ENCODE data around the gene USP37.

USP37 gene

GRCh38 chr2:218607436-218608115, 39.4 kb upstream of the USP37 start, which contains the start of gene PLCD4:
PLCD4 (plus strand) TSS chr2:218607899; CDS start chr2:218615740, 7,841 bp downstream.
- ATAC-seq = peak; percentile 90
- TF ChIP-seq ISL1 (CRISPR knock-in tag; IDR thresholded peaks at IDR 0.05) (no peak), ZNF70 (CRISPR knock-in tag; IDR thresholded peaks at IDR 0.05) (no peak), ZNF565 (CRISPR knock-in tag; conservative IDR thresholded peaks at IDR 0.05; ENCODE audit: low read depth) (no peak), TCF4 (CRISPR knock-in tag; IDR thresholded peaks at IDR 0.05; ENCODE audit: borderline replicate concordance) (peak; percentile 67; the same call in 1 of the 2 replicates)

GRCh38 chr2:218605432-218605831, 37.3 kb upstream of the USP37 start:
- peak; percentile 42 for ATAC-seq
- TF ChIP-seq TOX (CRISPR knock-in tag; IDR thresholded peaks at IDR 0.05; ENCODE audit: borderline replicate concordance) (no peak), RARB (CRISPR knock-in tag; IDR thresholded peaks at IDR 0.05) (0 out of 2 replicates have a peak, but pooled peaks have one; percentile 26)

DNA sequence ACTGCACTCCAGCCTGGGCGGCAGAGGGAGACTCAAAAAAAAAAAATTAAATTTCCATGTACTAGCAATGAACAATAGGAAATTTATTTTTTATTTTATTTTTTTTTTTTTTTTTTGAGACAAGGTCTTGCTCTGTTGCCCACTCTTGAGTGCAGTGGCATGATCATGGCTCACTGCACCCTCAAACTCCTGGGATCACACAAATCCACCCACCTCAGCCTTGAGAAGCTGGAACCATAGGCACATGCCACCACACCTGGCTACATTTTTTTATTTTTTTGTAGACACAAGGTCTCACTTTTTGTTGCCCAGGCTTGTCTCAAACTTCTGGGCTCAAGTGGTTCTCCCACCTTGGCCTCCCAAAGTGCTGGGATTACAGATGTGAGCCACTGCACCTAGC, 17.4 kb upstream of the USP37 start:
- no peak for TF ChIP-seq ISL1 (CRISPR knock-in tag; IDR thresholded peaks at IDR 0.05)
- TF ChIP-seq BACH2 (CRISPR knock-in tag; IDR thresholded peaks at IDR 0.05; ENCODE audit: borderline replicate concordance) = no peak
- no peak for TF ChIP-seq ZFP30 (CRISPR knock-in tag; IDR thresholded peaks at IDR 0.05)
- TF ChIP-seq, protein P1, sequence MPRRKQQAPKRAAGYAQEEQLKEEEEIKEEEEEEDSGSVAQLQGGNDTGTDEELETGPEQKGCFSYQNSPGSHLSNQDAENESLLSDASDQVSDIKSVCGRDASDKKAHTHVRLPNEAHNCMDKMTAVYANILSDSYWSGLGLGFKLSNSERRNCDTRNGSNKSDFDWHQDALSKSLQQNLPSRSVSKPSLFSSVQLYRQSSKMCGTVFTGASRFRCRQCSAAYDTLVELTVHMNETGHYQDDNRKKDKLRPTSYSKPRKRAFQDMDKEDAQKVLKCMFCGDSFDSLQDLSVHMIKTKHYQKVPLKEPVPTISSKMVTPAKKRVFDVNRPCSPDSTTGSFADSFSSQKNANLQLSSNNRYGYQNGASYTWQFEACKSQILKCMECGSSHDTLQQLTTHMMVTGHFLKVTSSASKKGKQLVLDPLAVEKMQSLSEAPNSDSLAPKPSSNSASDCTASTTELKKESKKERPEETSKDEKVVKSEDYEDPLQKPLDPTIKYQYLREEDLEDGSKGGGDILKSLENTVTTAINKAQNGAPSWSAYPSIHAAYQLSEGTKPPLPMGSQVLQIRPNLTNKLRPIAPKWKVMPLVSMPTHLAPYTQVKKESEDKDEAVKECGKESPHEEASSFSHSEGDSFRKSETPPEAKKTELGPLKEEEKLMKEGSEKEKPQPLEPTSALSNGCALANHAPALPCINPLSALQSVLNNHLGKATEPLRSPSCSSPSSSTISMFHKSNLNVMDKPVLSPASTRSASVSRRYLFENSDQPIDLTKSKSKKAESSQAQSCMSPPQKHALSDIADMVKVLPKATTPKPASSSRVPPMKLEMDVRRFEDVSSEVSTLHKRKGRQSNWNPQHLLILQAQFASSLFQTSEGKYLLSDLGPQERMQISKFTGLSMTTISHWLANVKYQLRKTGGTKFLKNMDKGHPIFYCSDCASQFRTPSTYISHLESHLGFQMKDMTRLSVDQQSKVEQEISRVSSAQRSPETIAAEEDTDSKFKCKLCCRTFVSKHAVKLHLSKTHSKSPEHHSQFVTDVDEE (CRISPR knock-in tag; IDR thresholded peaks at IDR 0.05) = no peak
- TF ChIP-seq OSR1 (CRISPR knock-in tag; IDR thresholded peaks at IDR 0.05) = no peak
- no peak for TF ChIP-seq CREB5 (CRISPR knock-in tag; IDR thresholded peaks at IDR 0.05; ENCODE audit: low read depth)
- no peak for TF ChIP-seq ZFP3 (CRISPR knock-in tag; IDR thresholded peaks at IDR 0.05)
- no peak for TF ChIP-seq SNAI2 (CRISPR knock-in tag; IDR thresholded peaks at IDR 0.05)
- TF ChIP-seq RARB (CRISPR knock-in tag; IDR thresholded peaks at IDR 0.05) = no peak
- ATAC-seq = no peak

DNA sequence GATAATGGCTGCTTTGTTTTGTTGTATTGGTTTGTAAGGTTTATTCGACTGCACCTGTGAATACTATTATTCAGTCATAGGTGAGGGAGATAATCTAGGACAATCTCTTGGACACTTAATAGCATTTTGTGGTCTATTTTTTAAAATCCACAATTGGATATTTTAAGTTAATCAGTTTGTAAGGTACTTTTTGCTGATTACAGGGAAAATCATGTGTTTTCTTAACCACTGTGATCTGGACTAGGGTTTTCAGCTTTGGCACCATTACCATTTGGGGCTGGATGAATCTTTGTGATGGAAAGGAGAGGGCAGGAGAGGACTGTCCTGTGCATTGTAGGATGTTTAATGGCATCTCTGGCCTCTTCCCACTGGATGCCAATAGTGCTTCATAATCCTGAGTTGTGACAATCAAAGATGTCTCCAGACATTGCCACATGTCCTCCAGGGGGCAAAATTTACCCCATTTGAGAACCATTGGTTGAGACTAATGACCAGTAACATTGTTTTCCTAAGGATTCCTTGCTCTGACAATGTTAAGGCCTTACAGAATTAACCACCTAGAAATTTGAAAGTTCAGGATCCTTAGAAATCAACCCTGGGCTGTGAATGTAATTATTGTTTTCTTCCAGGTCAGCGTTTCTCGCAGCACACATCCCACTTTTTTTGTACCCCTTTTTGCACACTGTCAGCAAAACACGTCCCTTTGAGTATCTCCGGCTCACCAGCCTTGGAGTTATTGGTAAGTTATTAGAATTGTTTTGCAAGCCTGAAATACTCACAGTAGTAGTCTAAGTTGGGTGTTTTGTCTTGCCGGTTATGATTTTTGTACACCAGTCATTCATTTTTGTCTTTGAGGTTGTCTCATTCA, 16.1 kb upstream of the USP37 start:
- TF ChIP-seq CSDC2 (CRISPR knock-in tag; IDR thresholded peaks at IDR 0.05) (no peak), ZNF565 (CRISPR knock-in tag; conservative IDR thresholded peaks at IDR 0.05; ENCODE audit: low read depth) (no peak), ISL1 (CRISPR knock-in tag; IDR thresholded peaks at IDR 0.05) (no peak), PPARA (CRISPR knock-in tag; IDR thresholded peaks at IDR 0.05; ENCODE audit: borderline replicate concordance) (no peak), BACH2 (CRISPR knock-in tag; IDR thresholded peaks at IDR 0.05; ENCODE audit: borderline replicate concordance) (no peak), ZNF8 (CRISPR knock-in tag; IDR thresholded peaks at IDR 0.05) (no peak), GLIS3 (CRISPR knock-in tag; IDR thresholded peaks at IDR 0.05) (no peak), RARB (CRISPR knock-in tag; IDR thresholded peaks at IDR 0.05) (no peak), TCF4 (CRISPR knock-in tag; IDR thresholded peaks at IDR 0.05; ENCODE audit: borderline replicate concordance) (no peak)
- ATAC-seq = peak; percentile 55; the same call in 2 of the 3 replicates

GRCh38 chr2:218582076-218582475, 13.9 kb upstream of the USP37 start:
- ATAC-seq = peak; percentile 83
- TF ChIP-seq ZNF8 (CRISPR knock-in tag; IDR thresholded peaks at IDR 0.05) = no peak
- TF ChIP-seq ZNF70 (CRISPR knock-in tag; IDR thresholded peaks at IDR 0.05) = no peak
- TF ChIP-seq ISL1 (CRISPR knock-in tag; IDR thresholded peaks at IDR 0.05) = no peak
- no peak for TF ChIP-seq TCF4 (CRISPR knock-in tag; IDR thresholded peaks at IDR 0.05; ENCODE audit: borderline replicate concordance)
- TF ChIP-seq OSR1 (CRISPR knock-in tag; IDR thresholded peaks at IDR 0.05) = no peak
- no peak for TF ChIP-seq BACH2 (CRISPR knock-in tag; IDR thresholded peaks at IDR 0.05; ENCODE audit: borderline replicate concordance)
- no peak for TF ChIP-seq ESRRG (CRISPR knock-in tag; IDR thresholded peaks at IDR 0.05)

DNA sequence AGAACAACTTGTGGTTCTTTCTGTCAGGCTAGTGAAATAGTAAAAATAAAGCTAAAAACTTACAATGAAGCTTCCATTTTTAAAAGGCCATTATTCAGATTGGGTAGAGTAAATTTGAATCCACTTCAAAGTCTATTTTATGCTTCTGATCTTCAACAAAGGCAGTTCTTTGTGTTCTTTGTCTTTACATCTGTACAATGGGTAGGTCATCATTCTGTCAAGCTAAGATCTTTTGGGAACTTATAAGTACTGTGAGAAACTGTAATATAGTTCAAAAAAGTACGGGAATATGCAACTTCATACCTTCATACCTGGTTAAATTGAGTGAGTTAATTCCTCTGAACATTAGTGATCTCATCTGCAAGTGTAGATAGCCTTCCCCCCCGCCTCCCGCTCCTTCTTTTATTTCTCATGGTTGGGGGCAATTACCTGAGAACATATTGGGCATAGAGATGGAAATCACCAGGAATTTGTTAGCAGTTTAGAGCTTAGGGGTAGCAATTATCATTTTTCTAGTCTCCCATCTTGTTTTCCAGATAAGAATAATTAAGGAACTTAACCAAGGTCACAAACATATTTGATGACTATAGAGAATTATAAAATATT, 10.2 kb upstream of the USP37 start:
- ATAC-seq = no peak
- TF ChIP-seq ISL1 (CRISPR knock-in tag; IDR thresholded peaks at IDR 0.05) (no peak), PPARA (CRISPR knock-in tag; IDR thresholded peaks at IDR 0.05; ENCODE audit: borderline replicate concordance) (no peak), ZC3H10 (CRISPR knock-in tag; IDR thresholded peaks at IDR 0.05) (no peak), TOX (CRISPR knock-in tag; IDR thresholded peaks at IDR 0.05; ENCODE audit: borderline replicate concordance) (no peak), CREB5 (CRISPR knock-in tag; IDR thresholded peaks at IDR 0.05; ENCODE audit: low read depth) (no peak)
- TF ChIP-seq, protein P1 (CRISPR knock-in tag; IDR thresholded peaks at IDR 0.05) = no peak

All from SK-N-SH treated with all-trans-retinoic acid at 6 μM for 48 hours (cell line).